Epidermal melanocyte (primary cell): ENCODE data around the gene PSTPIP2.

Source experiments
- DNase-seq: peaks from one replicate; pipeline ENCODE4 v3.0.0; 2011; ENCODE audit warnings: low spot score; ENCODE audit not compliant: insufficient read length

The PSTPIP2 gene

DNA sequence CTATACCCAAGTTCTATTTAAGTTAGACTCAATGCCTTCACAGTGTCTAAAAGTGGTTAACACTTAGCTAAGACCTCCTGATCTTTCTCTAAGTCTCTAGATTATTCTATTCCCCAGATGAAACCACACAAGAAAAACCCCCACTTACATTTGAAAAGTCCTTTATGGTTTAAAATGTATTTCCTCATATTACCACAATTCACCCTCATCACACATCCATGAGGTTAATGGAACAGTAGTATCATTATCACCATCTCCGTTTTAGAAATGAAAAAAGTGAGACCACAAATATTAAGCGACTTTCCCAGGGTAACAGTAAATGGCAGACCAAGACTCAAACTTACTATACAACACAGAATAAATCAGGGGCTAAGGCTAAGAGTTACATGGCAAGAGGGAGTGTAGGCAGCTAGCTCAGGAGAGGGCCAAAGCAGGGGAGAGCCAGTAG is 133.5 kb downstream of the PSTPIP2 start:
- DNase-seq: no peak

DNA sequence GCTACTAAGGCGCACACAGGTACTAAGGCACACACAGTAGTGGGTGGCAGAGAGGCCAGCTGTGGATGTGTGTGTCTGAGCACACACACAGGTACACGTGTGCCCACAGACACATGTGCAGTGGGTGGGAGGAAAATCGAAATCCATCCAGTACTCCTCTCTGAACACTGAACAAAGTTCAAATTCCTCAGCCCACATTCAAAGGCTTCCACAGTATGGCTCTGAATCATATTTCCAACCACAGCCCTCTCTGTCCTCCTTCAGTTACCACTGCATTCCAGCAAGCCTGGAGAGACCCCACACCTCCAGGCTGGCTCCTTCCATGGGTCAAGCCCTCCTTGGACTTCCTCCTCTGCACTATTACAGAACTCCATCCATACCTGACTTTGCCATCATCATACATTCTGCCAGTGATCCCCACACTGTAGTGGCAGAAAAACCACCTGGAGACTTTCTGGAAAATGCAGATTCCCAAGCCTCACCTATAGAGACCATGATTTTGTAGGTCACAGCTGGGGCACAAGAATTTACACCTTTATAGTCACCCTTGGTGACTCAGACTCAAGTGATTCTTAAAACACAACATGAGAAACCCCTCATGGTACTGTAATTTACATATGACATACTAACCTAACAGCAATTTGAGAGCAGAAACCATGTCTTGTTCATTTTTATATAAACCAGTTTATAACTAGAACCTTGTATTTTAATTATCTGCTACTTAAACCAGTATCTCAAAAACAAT is 136.3 kb downstream of the PSTPIP2 start:
- no peak for DNase-seq
